RPMI8226 (cell line): ENCODE data around the gene LTB.
"Not testable (repeated sequence)": the region's sequence is repeated elsewhere in the genome, so short reads cannot be mapped to it uniquely, and the experiment has no call there.

Experiments used
- DNase-seq: peaks from one replicate; pipeline ENCODE4 v3.0.0-alpha.2; 2015

LTB gene

DNA sequence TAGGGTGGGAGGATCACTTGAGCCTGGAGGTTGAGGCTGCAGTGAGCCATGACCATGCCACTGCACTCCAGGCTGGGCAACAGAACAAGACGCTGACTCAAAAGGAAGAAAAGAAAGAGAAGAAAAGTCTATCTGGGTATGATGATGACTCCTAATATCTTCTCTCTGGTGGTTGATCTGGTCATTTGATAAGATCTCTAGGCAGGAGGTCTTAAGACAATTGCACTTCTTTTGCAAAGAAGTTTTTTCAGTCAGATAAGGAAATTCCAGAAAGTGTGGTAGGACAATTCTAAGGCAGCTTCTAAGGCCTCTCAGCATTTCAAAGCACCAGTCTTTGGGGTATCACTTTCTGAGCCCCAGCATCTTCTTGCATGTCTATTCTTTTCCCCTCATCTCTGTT is 25.1 kb upstream of the LTB start:
- DNase-seq, result no peak

DNA sequence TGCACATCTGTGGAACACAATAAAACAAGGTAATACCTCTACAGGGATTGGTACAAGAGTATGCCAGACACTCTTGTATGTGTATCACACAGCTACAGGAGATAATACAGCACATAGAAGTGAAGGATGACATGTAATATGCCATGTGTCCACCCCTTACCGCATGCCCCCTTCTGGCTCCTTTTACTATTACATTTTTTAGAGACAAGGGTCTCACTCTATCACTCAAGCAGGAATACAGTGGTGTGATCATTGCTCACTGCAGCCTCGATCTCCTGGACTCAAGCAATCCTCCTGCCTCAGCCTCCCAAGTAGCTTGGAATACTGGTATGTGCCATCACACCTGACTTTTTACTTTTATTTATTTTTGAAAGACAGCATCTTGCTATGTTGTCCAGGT is 14.8 kb upstream of the LTB start:
- peak; percentile 55 for DNase-seq

DNA sequence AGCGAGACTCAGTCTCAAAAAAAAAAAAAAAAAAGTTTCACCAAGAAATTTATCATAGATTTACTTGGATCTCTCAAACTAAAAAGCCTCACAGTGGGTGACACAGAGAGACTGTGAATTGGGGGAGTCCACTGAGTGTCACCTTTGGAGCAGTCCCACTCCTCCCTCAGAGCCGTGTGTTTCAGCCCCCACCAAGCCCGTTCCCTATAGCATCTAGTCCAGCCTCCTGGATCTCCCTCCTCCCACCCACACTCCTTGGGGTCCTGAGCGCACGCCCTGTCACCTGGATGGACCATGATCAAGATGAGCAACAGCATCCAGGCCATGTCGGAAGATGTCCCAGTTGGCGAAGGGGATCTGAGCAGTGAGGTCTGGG is 10.2 kb upstream of the LTB start:
- DNase-seq, result no peak

DNA sequence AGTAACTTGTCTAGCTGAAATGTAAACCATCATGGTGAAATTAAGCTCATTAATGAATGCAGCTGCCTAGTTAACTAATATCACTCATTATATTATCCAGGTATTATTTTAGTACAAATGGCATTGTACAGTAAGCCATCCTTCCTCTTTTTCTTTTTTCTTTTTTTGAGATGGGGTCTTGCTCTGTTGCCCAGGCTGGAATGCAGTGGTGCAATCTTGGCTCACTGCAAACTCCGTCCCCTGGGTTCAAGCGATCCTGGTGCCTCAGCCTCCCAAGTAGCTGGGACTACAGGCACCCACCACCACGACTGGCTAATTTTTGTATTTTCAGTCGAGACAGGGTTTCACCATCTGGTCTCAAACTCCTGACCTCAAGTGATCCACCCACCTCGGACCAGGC is 8.5 kb upstream of the LTB start:
- not testable (repeated sequence) for DNase-seq

DNA sequence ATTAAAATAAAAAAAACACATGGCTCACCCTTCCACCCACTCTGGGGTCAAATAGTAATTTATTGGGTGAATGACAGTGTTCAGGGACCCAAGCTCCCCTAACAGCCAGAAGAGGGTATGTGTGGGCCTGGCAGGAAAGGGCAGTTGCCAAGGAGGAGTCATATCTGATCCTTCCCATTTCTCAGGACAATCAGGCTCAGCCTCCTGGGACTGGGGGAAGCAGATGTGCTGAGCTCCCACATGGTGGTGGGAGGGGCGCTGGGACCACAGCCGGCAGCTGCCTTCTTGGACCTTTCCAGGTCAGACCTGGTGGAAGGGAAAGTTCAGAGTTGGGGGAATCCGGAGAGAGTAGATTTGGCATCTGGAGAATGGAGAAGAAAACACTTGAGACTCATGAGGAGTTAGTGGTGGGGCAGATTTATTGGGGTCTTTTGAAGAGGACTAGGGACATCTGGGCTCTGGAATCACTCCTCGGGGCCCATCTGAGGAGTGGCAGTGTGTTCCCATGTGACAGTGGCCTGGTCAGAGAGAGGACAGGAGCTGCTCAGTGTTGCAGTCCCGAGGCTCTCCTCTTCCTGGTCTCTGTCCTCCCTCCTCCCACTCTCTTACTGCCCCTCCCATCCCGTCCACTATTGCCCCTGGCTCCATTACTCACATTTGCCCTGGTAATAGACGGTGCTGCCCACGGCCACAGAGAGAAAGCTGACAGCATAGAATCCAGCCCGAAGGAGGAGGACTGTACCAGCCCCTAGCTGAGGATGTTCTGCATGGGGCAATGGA is 6.8 kb upstream of the LTB start:
- no peak for DNase-seq

DNA sequence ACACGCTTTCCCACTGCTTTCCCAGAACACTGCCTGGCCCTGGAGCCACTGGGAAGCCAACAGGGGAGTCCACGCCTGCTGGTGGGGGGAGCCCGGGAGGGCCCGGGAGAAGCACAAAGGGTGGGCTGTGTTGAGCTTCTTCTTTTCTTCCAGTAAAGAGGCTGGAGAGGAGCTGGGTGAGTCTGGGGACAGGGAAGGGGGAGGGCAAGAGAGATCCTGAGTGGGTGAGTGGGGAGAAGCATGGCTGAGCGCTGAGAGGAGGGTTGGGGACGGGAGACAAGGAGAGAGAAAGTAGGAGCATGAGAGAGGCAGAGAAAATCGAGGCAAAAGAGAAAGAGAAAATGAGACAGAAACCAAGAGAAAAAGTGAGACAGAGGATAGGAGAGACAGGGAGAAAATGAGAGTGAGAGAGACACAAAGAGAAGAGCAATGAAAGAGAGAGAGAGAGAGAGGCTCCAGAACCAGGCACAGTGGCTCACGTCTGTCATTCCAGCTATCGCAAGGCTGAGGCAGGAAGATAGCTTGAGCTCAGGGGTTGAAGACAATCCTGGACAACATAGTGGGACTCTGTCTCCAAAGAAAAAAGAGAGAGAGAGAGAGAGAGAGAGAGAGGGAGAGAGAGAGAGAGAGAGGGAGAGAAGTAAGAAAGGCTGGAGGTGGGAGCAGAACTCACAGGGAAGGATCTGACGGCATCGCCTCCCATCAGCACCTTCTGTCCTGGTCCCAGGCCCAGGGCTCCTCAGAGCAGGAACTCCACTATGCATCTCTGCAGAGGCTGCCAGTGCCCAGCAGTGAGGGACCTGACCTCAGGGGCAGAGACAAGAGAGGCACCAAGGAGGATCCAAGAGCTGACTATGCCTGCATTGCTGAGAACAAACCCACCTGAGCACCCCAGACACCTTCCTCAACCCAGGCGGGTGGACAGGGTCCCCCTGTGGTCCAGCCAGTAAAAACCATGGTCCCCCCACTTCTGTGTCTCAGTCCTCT is 5.9 kb upstream of the LTB start:
- no peak for DNase-seq

DNA sequence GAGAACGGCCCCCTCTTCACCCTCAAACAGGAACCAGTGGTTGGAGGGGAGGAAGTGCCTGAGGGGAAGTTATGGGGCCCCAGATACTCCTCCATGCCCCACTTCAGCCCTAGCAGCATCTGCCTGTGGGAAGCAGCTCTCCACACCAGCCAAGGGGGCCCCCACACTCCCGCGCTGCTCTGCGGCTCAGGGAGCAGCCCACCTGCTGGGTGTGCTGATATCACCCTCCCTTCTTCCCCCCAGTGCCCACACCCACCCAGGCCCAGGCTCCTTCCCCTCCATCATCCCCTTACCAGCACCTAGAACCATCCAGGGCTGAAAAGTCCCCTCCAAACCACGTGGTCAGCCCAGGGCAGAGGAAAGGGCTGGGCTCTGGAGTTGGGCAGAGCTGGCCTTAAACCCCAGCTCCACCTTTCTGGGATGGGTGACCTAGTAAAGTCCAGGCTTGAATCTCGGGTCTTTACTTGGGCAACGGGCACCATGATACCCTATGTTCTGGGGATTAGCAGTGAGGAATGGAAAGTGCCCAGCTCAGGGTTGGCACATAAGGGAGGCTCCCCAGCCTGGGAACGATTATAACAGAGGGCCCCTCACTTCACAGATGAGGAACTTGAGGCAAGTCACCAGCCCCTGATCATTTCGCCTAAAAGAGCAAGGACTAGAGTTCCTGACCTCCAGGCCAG is 4.5 kb upstream of the LTB start:
- DNase-seq, result no peak

DNA sequence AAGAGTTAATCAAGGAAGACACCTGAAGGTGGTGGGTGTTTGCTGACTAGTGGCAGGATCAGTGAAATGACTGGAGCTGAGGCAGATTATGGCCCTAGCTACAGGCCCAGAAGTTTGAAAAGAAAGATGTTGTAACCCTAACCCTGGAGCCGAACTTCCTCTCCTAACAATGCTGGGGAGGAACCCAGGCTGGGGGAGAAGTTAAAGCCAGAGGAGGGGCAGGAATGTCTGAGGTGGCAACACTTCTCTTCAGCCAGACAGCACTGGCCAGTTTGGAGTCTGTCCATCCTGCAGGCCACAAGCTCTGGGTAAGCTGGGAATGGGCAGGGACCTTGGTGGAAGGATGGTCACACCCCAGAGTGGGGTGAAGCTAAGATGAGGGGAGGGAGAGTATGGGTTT is 3.8 kb upstream of the LTB start, which contains the start of gene LST1:
Gene LST1, plus strand, starts transcription at position 270 of the 400 bp plus-strand sequence. CDS start 1,023 bp downstream, outside the sequence.
- DNase-seq, result no peak

DNA sequence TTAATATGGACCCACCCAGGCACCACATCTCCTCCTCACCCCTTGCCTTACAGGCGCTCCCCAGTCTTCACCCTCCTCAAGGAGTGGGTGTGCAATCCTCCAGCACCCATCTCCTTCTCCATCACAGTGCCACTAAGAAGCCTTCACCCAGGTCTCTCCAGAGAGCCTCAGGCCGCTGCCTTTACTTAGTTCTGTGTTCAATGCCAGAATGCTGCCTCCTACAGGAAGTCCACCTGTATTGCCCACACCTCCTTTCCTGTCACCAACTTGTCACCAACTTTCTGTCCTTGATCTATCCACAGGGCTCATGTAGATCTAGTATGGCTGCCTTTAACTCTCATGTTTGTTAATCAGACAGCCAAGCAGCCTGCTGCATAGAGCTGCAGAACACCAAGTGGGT is 3.3 kb upstream of the LTB start:
- peak; percentile 49 for DNase-seq

DNA sequence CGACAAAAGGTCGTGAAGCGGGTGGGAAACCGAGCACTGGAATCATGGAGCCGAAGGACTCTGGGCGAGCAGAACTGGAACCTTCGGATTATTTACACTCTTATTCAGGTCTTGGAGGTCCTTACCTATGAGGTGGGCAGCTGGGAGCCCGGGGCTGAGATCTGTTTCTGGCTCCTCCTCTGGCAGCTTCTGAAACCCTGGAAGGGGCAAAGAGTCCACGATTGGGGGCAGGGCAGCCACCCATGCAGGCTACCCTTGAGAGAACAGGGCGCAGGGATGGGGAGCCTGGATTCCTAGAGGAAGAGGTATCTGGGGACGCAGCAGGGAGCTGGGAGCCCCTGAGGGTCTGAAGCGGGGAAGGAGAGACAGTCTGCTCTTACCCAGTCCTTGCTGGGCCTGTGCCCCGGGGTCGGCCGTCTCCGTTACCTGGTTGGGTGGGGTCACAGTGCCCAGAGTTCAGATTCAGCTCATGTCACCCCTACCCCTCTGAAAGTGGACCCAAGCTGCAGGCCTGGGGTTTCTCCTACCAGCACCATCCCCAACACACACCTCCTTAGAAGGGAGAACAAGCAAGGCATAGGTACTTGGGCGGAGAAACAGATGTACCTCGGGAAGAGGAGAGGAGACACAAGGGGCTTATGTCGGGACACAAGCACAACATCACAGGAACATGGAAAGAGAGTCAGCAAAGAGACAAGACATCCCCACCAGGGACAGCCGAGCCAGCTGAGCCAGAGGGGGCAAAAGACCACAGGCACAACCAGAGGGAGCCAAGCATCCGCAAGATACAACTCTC is 592 bp downstream of the LTB start:
- DNase-seq, result no peak

DNA sequence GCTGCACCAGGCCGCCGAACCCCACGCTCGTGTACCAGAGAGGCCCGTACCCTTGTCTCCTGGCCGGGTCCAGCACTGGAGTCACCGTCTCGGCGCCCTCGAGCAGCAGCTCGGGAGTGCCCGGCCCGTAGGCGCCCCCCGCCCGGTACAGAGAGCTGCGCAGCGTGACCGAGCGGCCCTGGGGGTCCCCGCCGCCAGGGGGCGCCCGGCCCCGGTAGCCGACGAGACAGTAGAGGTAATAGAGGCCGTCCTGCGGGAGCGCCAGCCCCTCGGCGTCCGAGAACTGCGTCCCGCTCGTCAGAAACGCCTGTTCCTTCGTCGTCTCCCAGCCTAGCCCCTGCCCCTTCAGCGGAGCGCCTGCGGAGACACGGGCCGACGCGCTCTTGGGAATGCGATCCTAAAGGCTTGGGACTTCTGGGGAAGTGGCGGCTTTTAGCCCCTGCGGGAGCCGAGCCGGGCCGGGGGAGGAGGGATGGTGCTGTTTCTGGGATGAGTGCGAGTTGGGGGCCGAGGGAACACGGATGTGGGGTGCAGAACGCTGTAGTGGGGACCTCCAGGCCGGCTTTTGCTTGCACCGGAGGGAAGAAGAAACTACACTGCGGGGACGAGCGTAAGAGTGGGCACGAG is 1.3 kb downstream of the LTB start:
- DNase-seq, result peak; percentile 86

DNA sequence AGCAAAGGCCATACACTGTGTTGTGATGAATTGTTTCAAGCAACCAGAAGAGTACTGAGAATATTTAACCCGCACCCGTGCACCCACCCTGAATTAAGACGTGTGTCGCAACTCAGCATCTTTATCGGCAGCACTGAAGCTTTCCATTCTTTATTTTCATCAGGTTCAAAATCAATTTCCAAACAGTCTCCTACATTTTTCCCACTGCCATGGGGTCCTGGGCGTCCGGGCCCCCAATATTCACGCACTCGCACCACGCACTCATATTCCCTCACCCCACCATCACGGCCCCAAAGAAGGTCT is 1.8 kb downstream of the LTB start:
- no peak for DNase-seq

DNA sequence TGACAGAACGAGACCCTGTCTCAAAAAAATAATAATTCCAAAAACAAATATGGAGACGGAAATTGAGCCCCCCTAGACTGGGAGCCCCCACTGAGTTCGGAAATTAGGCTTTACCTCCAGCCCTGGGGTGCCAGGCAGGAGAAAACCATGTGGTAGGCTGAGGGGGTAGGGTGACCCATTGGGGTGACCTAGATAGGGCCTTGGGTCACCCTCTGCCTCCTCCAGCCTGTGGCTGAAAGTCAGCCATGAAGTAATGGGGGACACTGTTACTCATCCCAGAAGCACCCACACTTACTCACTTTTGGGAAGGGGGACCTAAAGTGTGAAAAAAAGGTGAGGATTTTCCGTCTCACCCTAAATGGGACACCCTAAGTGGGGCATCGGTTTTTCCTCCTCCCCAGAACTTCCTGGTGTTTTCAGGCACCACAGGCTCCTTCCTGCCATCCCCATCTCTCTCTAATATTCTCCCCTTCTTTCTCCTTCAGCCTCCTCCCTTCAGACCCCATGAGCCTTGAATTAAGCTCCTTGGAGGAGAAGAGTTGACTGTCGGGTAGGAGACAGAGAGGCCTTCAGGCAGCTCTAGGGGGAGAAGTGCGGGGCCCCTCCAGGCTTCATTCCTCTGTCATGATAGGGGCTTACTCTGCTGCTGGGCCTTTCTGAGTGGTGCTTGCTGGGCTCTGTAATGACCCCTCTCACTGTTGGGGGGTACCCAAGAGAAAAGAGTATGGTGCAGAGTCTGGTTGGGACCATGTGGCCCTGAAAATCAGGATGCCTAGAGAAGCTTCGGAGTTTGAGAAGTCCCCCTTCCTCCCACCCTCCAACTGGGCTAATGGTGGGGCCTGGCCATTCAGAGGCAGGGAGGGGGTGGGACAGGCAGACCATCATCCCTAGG is 2.4 kb downstream of the LTB start:
- DNase-seq, result no peak

DNA sequence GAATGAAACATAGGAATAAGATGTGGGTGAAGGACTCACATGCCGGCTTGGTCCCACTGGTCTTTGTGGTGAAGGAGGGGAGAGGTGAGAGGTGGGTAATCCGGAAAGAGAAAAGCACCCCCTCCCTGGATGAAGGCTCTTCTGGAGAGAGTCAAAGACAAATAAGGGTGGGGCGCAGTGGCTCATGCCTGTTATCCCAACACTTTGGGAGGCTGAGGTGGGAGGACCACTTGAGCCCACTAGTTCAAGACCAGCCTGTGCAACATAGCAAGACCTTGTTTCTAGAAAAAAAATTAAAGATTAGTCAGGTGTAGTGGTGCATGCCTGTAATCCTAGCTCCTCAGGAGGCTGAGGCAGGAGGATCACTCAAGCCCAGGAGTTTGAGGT is 3.1 kb downstream of the LTB start:
- no peak for DNase-seq

DNA sequence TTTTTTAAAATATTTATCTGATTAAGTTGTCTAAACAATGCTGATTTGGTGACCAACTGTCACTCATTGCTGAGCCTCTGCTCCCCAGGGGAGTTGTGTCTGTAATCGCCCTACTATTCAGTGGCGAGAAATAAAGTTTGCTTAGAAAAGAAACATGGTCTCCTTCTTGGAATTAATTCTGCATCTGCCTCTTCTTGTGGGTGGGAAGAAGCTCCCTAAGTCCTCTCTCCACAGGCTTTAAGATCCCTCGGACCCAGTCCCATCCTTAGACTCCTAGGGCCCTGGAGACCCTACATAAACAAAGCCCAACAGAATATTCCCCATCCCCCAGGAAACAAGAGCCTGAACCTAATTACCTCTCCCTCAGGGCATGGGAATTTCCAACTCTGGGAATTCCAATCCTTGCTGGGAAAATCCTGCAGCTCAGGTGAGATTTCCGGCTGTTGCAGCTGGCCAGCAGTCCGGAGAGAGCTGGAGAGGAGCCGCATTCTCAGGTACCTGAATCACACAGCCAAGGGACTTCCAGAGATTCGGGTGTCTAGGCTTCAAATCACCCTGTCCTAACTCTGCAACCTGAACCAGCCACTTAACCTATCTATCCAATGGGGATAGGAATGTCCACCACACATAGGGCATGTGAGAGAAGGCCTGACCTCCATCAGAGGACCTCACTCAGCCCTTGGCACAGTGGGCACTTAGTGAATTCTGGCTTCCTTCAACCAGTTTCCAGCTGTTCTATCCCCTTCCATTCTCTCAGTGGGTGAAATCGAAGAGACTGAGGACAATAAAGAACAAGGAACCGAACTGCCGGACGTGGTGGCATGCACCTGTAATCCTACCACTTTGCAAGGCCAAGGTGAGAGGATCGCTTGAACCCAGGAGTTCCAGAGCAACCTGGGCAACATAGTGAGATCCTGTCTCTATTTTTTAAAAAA is 3.8 kb downstream of the LTB start:
- no peak for DNase-seq

DNA sequence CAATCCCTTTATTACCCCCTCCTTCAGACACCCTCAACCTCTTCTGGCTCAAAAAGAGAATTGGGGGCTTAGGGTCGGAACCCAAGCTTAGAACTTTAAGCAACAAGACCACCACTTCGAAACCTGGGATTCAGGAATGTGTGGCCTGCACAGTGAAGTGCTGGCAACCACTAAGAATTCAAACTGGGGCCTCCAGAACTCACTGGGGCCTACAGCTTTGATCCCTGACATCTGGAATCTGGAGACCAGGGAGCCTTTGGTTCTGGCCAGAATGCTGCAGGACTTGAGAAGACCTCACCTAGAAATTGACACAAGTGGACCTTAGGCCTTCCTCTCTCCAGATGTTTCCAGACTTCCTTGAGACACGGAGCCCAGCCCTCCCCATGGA is 4.7 kb downstream of the LTB start:
- DNase-seq, result no peak

DNA sequence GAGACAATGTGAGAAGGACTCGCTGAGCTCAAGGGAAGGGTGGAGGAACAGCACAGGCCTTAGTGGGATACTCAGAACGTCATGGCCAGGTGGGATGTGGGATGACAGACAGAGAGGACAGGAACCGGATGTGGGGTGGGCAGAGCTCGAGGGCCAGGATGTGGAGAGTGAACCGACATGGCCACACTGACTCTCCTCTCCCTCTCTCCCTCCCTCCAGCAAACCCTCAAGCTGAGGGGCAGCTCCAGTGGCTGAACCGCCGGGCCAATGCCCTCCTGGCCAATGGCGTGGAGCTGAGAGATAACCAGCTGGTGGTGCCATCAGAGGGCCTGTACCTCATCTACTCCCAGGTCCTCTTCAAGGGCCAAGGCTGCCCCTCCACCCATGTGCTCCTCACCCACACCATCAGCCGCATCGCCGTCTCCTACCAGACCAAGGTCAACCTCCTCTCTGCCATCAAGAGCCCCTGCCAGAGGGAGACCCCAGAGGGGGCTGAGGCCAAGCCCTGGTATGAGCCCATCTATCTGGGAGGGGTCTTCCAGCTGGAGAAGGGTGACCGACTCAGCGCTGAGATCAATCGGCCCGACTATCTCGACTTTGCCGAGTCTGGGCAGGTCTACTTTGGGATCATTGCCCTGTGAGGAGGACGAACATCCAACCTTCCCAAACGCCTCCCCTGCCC is 5.2 kb downstream of the LTB start:
- DNase-seq, result no peak

DNA sequence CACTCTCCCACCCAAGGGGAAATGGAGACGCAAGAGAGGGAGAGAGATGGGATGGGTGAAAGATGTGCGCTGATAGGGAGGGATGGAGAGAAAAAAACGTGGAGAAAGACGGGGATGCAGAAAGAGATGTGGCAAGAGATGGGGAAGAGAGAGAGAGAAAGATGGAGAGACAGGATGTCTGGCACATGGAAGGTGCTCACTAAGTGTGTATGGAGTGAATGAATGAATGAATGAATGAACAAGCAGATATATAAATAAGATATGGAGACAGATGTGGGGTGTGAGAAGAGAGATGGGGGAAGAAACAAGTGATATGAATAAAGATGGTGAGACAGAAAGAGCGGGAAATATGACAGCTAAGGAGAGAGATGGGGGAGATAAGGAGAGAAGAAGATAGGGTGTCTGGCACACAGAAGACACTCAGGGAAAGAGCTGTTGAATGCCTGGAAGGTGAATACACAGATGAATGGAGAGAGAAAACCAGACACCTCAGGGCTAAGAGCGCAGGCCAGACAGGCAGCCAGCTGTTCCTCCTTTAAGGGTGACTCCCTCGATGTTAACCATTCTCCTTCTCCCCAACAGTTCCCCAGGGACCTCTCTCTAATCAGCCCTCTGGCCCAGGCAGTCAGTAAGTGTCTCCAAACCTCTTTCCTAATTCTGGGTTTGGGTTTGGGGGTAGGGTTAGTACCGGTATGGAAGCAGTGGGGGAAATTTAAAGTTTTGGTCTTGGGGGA is 6.1 kb downstream of the LTB start:
- no peak for DNase-seq
